SU-DHL-6 (cell line): ENCODE measurements around the gene DNM2.

Experiments used
- H2AFZ ChIP-seq: fragments of 200-600 bp; sonication (generic); 2 replicates; pipeline ENCODE4 v1.6.1; 2014; ENCODE audit warnings: low read depth, mild to moderate bottlenecking, moderate library complexity, mixed read lengths, antibody characterized with exemption, low read length; ENCODE audit not compliant: severe bottlenecking
- H3F3A ChIP-seq: fragments of 200-600 bp; shearing (Covaris generic); 2 replicates; pipeline ENCODE4 v1.6.0; 2016; ENCODE audit warnings: antibody characterized with exemption, mild to moderate bottlenecking; ENCODE audit not compliant: insufficient read depth
- H3K27ac ChIP-seq: fragments of 200-600 bp; sonication (generic); 2 replicates; pipeline ENCODE4 v1.5.1; 2016; ENCODE audit warnings: low read depth, mild to moderate bottlenecking, low read length, moderate library complexity, mixed read lengths
- H3K27me3 ChIP-seq: fragments of 200-600 bp; sonication (generic), shearing (Covaris generic); 2 replicates; pipeline ENCODE4 v1.6.0; 2014; ENCODE audit warnings: mild to moderate bottlenecking, low read length
- H3K36me3 ChIP-seq: fragments of 200-600 bp; sonication (generic); 2 replicates; pipeline ENCODE4 v1.6.1; 2014; ENCODE audit warnings: mild to moderate bottlenecking, low read length, mixed read lengths
- H3K4me2 ChIP-seq: fragments of 300-600, 200-600 bp; shearing (Covaris generic), sonication (generic); 2 replicates; pipeline ENCODE4 v1.6.0; 2014; ENCODE audit warnings: low read length, low read depth, mild to moderate bottlenecking; ENCODE audit not compliant: poor library complexity, severe bottlenecking
- H3K4me3 ChIP-seq: fragments of 200-600 bp; sonication (generic); 2 replicates; pipeline ENCODE4 v1.5.1; 2014; ENCODE audit warnings: antibody characterized with exemption, low read length, mild to moderate bottlenecking, mixed read lengths; ENCODE audit not compliant: insufficient read depth, poor library complexity, severe bottlenecking
- H3K79me2 ChIP-seq: fragments of 200-600 bp; sonication (generic); 2 replicates; pipeline ENCODE4 v1.6.1; 2014; ENCODE audit warnings: mild to moderate bottlenecking, low read length, moderate library complexity; ENCODE audit not compliant: insufficient read depth
- H3K9ac ChIP-seq: fragments of 200-600 bp; sonication (generic); 2 replicates; pipeline ENCODE4 v1.7.0; 2014; ENCODE audit warnings: mild to moderate bottlenecking, low read length
- H3K9me2 ChIP-seq: fragments of 200-600 bp; sonication (generic); replicated peaks from 2 replicates; pipeline ENCODE4 v1.6.1; 2014; ENCODE audit warnings: low read length; ENCODE audit not compliant: insufficient read depth
- H3K9me3 ChIP-seq: fragments of 200-600 bp; sonication (generic); 2 replicates; pipeline ENCODE4 v1.6.1; 2014; ENCODE audit warnings: low read length, mixed read lengths; ENCODE audit not compliant: insufficient read depth
- H4K20me1 ChIP-seq: fragments of 200-600 bp; sonication (generic); 2 replicates; pipeline ENCODE4 v1.6.1; 2014; ENCODE audit warnings: low read depth, mild to moderate bottlenecking, antibody characterized with exemption, low read length, moderate library complexity, mixed read lengths
- EZH2phosphoT487 ChIP-seq: fragments of 200-600 bp; sonication (generic), shearing (Covaris generic); conservative IDR thresholded peaks from 2 replicates; pipeline ENCODE4 v1.6.1; 2018; ENCODE audit warnings: mild to moderate bottlenecking, antibody characterized with exemption, low read length, moderate library complexity, mixed read lengths
- TF ChIP-seq, protein P1 (sequence below): fragments of 200-600 bp; sonication (generic); IDR thresholded peaks from one replicate; pipeline ENCODE4 v1.5.1; 2017; ENCODE audit warnings: antibody characterized with exemption, mild to moderate bottlenecking, low read length, moderate library complexity; ENCODE audit not compliant: insufficient read depth, poor library complexity, severe bottlenecking

DNM2 gene

DNA sequence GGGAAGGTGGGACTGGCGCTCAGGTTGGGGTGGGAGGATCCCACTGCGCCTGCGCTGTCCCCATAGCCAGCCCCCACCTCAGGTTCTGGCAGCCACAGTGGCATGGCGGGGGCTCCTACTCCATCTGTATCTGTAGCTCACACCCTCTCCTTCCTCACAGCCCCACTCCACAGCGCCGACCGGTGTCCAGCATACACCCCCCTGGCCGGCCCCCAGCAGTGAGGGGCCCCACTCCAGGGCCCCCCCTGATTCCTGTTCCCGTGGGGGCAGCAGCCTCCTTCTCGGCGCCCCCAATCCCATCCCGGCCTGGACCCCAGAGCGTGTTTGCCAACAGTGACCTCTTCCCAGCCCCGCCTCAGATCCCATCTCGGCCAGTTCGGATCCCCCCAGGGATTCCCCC is 112.1 kb downstream of the DNM2 start:
- H2AFZ ChIP-seq = no peak overlapping the region
- peaks cover 12% of the 10 kb centered on the region; the same call in 1 of the 2 replicates for H3F3A ChIP-seq
- no peaks in the 10 kb centered on the region for H3K9me2 ChIP-seq
- no peaks in the 10 kb centered on the region; the same call in 1 of the 2 replicates for H3K36me3 ChIP-seq
- H3K4me2 ChIP-seq = no peak overlapping the region
- H3K27ac ChIP-seq = no peak overlapping the region
- H3K9ac ChIP-seq = no peak overlapping the region
- no peaks in the 10 kb centered on the region for H3K9me3 ChIP-seq
- H3K27me3 ChIP-seq = no peaks in the 10 kb centered on the region
- H3K4me3 ChIP-seq = no peak overlapping the region
- no peak for TF ChIP-seq EZH2phosphoT487
- TF ChIP-seq, protein P1, sequence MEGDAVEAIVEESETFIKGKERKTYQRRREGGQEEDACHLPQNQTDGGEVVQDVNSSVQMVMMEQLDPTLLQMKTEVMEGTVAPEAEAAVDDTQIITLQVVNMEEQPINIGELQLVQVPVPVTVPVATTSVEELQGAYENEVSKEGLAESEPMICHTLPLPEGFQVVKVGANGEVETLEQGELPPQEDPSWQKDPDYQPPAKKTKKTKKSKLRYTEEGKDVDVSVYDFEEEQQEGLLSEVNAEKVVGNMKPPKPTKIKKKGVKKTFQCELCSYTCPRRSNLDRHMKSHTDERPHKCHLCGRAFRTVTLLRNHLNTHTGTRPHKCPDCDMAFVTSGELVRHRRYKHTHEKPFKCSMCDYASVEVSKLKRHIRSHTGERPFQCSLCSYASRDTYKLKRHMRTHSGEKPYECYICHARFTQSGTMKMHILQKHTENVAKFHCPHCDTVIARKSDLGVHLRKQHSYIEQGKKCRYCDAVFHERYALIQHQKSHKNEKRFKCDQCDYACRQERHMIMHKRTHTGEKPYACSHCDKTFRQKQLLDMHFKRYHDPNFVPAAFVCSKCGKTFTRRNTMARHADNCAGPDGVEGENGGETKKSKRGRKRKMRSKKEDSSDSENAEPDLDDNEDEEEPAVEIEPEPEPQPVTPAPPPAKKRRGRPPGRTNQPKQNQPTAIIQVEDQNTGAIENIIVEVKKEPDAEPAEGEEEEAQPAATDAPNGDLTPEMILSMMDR = no peak
- no peaks in the 10 kb centered on the region for H4K20me1 ChIP-seq
- no peaks in the 10 kb centered on the region for H3K79me2 ChIP-seq

DNA sequence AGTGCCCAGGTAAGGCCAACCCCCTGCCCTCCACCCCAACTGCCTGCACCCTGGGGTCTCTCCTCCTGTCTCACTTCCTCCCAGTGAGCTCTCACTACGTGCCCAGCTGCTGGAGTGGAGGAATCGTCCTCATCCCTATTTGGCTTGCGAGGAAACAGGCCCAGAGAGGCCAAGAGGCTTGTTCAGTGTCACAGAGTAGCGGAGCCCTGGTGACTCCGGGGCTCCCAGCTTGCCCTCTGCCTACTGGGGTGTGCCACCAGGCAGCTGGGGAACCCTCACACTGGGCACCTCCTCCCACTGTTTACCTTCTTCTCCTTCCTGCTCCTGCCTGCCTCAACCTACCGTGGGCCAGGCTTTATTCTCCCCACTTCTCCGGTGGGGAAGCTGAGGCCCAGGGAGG is 112.5 kb downstream of the DNM2 start:
- peaks cover 12% of the 10 kb centered on the region; the same call in 1 of the 2 replicates for H3F3A ChIP-seq
- no peaks in the 10 kb centered on the region for H4K20me1 ChIP-seq
- H3K9me3 ChIP-seq = no peaks in the 10 kb centered on the region
- no peaks in the 10 kb centered on the region for H3K79me2 ChIP-seq
- H3K27ac ChIP-seq = no peak overlapping the region
- H3K4me2 ChIP-seq = no peak overlapping the region
- no peak overlapping the region for H3K9ac ChIP-seq
- no peaks in the 10 kb centered on the region; the same call in 1 of the 2 replicates for H3K36me3 ChIP-seq
- H2AFZ ChIP-seq = no peak overlapping the region
- no peaks in the 10 kb centered on the region for H3K27me3 ChIP-seq
- no peak overlapping the region for H3K4me3 ChIP-seq
- H3K9me2 ChIP-seq = no peaks in the 10 kb centered on the region
- no peak for TF ChIP-seq EZH2phosphoT487
- TF ChIP-seq, protein P1 = no peak

DNA sequence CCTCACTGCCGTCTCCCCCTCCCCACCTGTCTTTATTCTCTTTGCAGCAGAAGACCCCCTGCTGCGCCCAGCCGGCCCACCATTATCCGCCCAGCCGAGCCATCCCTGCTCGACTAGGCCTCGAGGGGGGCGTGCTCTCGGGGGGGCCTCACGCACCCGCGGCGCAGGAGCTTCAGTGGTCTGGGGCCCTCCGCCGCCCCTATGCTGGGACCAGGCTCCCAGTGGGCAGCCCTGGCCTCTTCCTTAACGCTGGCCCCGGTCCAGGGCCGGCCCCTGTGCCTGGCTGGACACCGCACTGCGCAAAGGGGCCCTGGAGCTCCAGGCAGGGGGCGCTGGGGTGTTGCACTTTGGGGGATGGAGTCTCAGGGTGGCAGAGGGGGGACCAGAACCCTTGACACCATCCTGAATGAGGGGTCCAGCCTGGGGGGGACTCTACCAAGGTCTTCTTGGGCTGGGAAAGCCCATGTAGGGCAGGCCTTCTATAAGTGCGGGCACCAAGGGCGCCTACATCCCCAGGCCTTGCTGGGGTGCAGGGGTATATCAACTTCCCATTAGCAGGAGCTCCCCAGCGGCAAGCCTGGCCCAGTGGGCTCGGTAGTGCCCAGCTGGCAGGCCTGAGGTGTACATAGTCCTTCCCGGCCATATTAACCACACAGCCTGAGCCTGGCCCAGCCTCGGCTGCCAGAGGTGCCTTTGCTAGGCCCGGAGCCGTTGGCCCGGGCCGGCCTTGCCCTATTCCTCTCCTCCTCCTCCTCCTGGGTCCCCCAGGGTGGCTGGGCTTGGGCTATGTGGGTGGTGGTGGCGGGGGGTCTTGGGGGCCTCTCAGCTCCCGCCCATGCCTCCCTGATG is 113.3 kb downstream of the DNM2 start:
- Histone ChIP-seq H3K27me3 (no peaks in the 10 kb centered on the region), H3K79me2 (no peaks in the 10 kb centered on the region), H2AFZ (no peak overlapping the region), H3K4me2 (no peak overlapping the region), H4K20me1 (no peaks in the 10 kb centered on the region), H3K4me3 (no peak overlapping the region), H3K9ac (no peak overlapping the region), H3F3A (peaks cover 12% of the 10 kb centered on the region; the same call in 1 of the 2 replicates), H3K9me2 (no peaks in the 10 kb centered on the region), H3K36me3 (no peaks in the 10 kb centered on the region), H3K27ac (no peak overlapping the region), H3K9me3 (no peaks in the 10 kb centered on the region)
- TF ChIP-seq, protein P1 = no peak
- TF ChIP-seq EZH2phosphoT487 = no peak
